SU-DHL-6 (cell line): Measurements from ENCODE around the gene DIPK1A.

Experiments
- H2AFZ ChIP-seq: fragments of 200-600 bp; sonication (generic); 2 replicates; pipeline ENCODE4 v1.6.1; 2014; ENCODE audit warnings: low read depth, mild to moderate bottlenecking, moderate library complexity, mixed read lengths, antibody characterized with exemption, low read length; ENCODE audit not compliant: severe bottlenecking
- H3F3A ChIP-seq: fragments of 200-600 bp; shearing (Covaris generic); 2 replicates; pipeline ENCODE4 v1.6.0; 2016; ENCODE audit warnings: antibody characterized with exemption, mild to moderate bottlenecking; ENCODE audit not compliant: insufficient read depth
- H3K27ac ChIP-seq: fragments of 200-600 bp; sonication (generic); 2 replicates; pipeline ENCODE4 v1.5.1; 2016; ENCODE audit warnings: low read depth, mild to moderate bottlenecking, low read length, moderate library complexity, mixed read lengths
- H3K27me3 ChIP-seq: fragments of 200-600 bp; sonication (generic), shearing (Covaris generic); 2 replicates; pipeline ENCODE4 v1.6.0; 2014; ENCODE audit warnings: mild to moderate bottlenecking, low read length
- H3K36me3 ChIP-seq: fragments of 200-600 bp; sonication (generic); 2 replicates; pipeline ENCODE4 v1.6.1; 2014; ENCODE audit warnings: mild to moderate bottlenecking, low read length, mixed read lengths
- H3K4me2 ChIP-seq: fragments of 300-600, 200-600 bp; shearing (Covaris generic), sonication (generic); 2 replicates; pipeline ENCODE4 v1.6.0; 2014; ENCODE audit warnings: low read length, low read depth, mild to moderate bottlenecking; ENCODE audit not compliant: poor library complexity, severe bottlenecking
- H3K4me3 ChIP-seq: fragments of 200-600 bp; sonication (generic); 2 replicates; pipeline ENCODE4 v1.5.1; 2014; ENCODE audit warnings: antibody characterized with exemption, low read length, mild to moderate bottlenecking, mixed read lengths; ENCODE audit not compliant: insufficient read depth, poor library complexity, severe bottlenecking
- H3K79me2 ChIP-seq: fragments of 200-600 bp; sonication (generic); 2 replicates; pipeline ENCODE4 v1.6.1; 2014; ENCODE audit warnings: mild to moderate bottlenecking, low read length, moderate library complexity; ENCODE audit not compliant: insufficient read depth
- H3K9ac ChIP-seq: fragments of 200-600 bp; sonication (generic); 2 replicates; pipeline ENCODE4 v1.7.0; 2014; ENCODE audit warnings: mild to moderate bottlenecking, low read length
- H3K9me2 ChIP-seq: fragments of 200-600 bp; sonication (generic); replicated peaks from 2 replicates; pipeline ENCODE4 v1.6.1; 2014; ENCODE audit warnings: low read length; ENCODE audit not compliant: insufficient read depth
- H3K9me3 ChIP-seq: fragments of 200-600 bp; sonication (generic); 2 replicates; pipeline ENCODE4 v1.6.1; 2014; ENCODE audit warnings: low read length, mixed read lengths; ENCODE audit not compliant: insufficient read depth
- H4K20me1 ChIP-seq: fragments of 200-600 bp; sonication (generic); 2 replicates; pipeline ENCODE4 v1.6.1; 2014; ENCODE audit warnings: low read depth, mild to moderate bottlenecking, antibody characterized with exemption, low read length, moderate library complexity, mixed read lengths
- EZH2phosphoT487 ChIP-seq: fragments of 200-600 bp; sonication (generic), shearing (Covaris generic); conservative IDR thresholded peaks from 2 replicates; pipeline ENCODE4 v1.6.1; 2018; ENCODE audit warnings: mild to moderate bottlenecking, antibody characterized with exemption, low read length, moderate library complexity, mixed read lengths
- TF ChIP-seq, protein P1 (sequence below): fragments of 200-600 bp; sonication (generic); IDR thresholded peaks from one replicate; pipeline ENCODE4 v1.5.1; 2017; ENCODE audit warnings: antibody characterized with exemption, mild to moderate bottlenecking, low read length, moderate library complexity; ENCODE audit not compliant: insufficient read depth, poor library complexity, severe bottlenecking

DIPK1A gene

GRCh38 chr1:92872719-92873118 is 88.5 kb downstream of the DIPK1A start:
- H3K27me3 ChIP-seq, result no peaks in the 10 kb centered on the region
- H3F3A ChIP-seq, result no peaks in the 10 kb centered on the region; the same call in 1 of the 2 replicates
- H2AFZ ChIP-seq, result no peak overlapping the region
- H3K9ac ChIP-seq, result no peak overlapping the region
- 0 out of 2 replicates have a peak, but pooled peaks cover under 1% of the 10 kb centered on the region for H4K20me1 ChIP-seq
- H3K27ac ChIP-seq, result no peak overlapping the region
- H3K9me3 ChIP-seq, result no peaks in the 10 kb centered on the region
- H3K9me2 ChIP-seq, result no peaks in the 10 kb centered on the region
- peaks cover 25% of the 10 kb centered on the region for H3K36me3 ChIP-seq
- no peak overlapping the region for H3K4me3 ChIP-seq
- H3K79me2 ChIP-seq, result peaks cover 30% of the 10 kb centered on the region
- TF ChIP-seq EZH2phosphoT487, result no peak
- TF ChIP-seq, protein P1, sequence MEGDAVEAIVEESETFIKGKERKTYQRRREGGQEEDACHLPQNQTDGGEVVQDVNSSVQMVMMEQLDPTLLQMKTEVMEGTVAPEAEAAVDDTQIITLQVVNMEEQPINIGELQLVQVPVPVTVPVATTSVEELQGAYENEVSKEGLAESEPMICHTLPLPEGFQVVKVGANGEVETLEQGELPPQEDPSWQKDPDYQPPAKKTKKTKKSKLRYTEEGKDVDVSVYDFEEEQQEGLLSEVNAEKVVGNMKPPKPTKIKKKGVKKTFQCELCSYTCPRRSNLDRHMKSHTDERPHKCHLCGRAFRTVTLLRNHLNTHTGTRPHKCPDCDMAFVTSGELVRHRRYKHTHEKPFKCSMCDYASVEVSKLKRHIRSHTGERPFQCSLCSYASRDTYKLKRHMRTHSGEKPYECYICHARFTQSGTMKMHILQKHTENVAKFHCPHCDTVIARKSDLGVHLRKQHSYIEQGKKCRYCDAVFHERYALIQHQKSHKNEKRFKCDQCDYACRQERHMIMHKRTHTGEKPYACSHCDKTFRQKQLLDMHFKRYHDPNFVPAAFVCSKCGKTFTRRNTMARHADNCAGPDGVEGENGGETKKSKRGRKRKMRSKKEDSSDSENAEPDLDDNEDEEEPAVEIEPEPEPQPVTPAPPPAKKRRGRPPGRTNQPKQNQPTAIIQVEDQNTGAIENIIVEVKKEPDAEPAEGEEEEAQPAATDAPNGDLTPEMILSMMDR, result no peak
- no peak overlapping the region for H3K4me2 ChIP-seq

GRCh38 chr1:92870591-92870990 is 90.7 kb downstream of the DIPK1A start:
- no peaks in the 10 kb centered on the region for H3K9me3 ChIP-seq
- no peak overlapping the region for H2AFZ ChIP-seq
- no peaks in the 10 kb centered on the region for H3K9me2 ChIP-seq
- H4K20me1 ChIP-seq, result no peaks in the 10 kb centered on the region
- H3K36me3 ChIP-seq, result peaks cover 17% of the 10 kb centered on the region
- H3K27ac ChIP-seq, result no peak overlapping the region
- H3K4me2 ChIP-seq, result no peak overlapping the region
- TF ChIP-seq, protein P1, result no peak
- no peak for TF ChIP-seq EZH2phosphoT487
- H3K9ac ChIP-seq, result no peak overlapping the region
- H3K27me3 ChIP-seq, result no peaks in the 10 kb centered on the region
- no peak overlapping the region for H3K4me3 ChIP-seq
- peaks cover 18% of the 10 kb centered on the region for H3K79me2 ChIP-seq
- no peaks in the 10 kb centered on the region; the same call in 1 of the 2 replicates for H3F3A ChIP-seq

- Histone ChIP-seq H3K36me3 (no peaks in the 10 kb centered on the region), H2AFZ (no peak overlapping the region), H3K4me2 (no peak overlapping the region), H3K9ac (no peak overlapping the region), H3K9me3 (no peaks in the 10 kb centered on the region), H3K79me2 (peaks cover 28% of the 10 kb centered on the region), H3K4me3 (no peak overlapping the region), H3K9me2 (no peaks in the 10 kb centered on the region), H3F3A (peaks cover 19% of the 10 kb centered on the region), H3K27ac (no peak overlapping the region), H3K27me3 (no peaks in the 10 kb centered on the region), H4K20me1 (no peaks in the 10 kb centered on the region; the same call in 1 of the 2 replicates)
- TF ChIP-seq, protein P1, result no peak
- TF ChIP-seq EZH2phosphoT487, result no peak
These were observed 97.1 kb downstream of the DIPK1A start for GRCh38 chr1:92864131-92864530.

DNA sequence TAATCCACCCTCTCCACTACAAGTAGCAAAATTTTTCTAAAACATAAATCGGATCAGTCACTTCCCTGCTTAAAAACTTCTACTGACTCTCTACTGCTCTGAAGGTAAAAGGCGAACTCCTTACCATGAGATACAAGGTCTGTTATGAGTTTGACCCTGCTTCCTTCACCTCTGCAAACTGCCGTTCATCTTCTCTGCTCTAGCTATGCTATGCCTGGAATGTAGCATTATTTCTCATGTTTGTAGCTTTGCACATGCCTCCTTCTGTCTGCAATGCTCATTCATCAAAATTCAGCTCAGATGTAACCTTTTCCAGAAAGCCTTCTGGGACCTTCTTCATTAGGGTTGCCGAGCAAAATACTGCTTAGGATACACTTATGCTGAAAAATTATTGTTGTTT is 98.7 kb downstream of the DIPK1A start:
- Histone ChIP-seq H3K9me2 (no peaks in the 10 kb centered on the region), H3K27ac (no peak overlapping the region), H4K20me1 (no peaks in the 10 kb centered on the region; the same call in 1 of the 2 replicates), H3F3A (peaks cover 20% of the 10 kb centered on the region), H3K9me3 (no peaks in the 10 kb centered on the region), H3K9ac (no peak overlapping the region), H3K4me2 (no peak overlapping the region), H3K27me3 (no peaks in the 10 kb centered on the region), H3K36me3 (0 out of 2 replicates have a peak, but pooled peaks cover 6% of the 10 kb centered on the region), H3K4me3 (no peak overlapping the region), H3K79me2 (peaks cover 30% of the 10 kb centered on the region), H2AFZ (no peak overlapping the region)
- TF ChIP-seq EZH2phosphoT487, result no peak
- TF ChIP-seq, protein P1, result no peak
